Suppressor macrophage treated with lipopolysaccharide for 4 hours (primary cell): ENCODE measurements around the gene METTL2B.
"Not testable (repeated sequence)": the region's sequence is repeated elsewhere in the genome, so short reads cannot be mapped to it uniquely, and the experiment has no call there.

Experiments used
- DNase-seq: peaks from one replicate; pipeline ENCODE4 v3.0.0-alpha.2; 2020

METTL2B gene

DNA sequence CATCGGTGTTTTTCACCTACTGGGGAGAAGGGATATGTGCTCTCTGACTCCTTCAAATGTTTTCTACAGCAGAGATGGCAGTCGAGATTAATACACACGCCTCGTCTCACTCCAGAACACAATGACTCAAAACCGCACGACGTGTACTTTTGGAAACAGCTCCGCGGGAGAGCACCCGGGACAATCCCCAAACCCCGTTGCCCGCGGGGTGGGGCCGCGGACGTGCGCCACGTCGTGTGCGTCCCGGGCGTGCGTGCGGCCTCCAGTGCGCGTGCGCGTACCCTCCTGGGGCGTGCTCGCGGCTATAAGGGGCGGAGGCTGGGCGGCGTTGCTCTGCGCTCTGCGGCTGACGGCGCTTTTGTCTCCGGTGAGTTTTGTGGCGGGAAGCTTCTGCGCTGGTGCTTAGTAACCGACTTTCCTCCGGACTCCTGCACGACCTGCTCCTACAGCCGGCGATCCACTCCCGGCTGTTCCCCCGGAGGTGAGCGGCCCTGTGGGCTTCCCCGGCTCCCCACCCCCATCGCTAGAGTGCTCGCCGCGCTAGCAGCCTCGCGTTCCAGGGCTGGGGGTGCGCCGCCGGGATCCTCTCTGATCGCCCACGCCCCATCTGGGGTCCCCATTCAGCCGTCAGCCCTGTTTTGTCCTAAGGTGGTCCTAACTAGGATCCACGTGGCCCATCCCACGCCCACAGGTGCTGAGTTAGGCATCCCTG, 20.8 kb upstream of the METTL2B start, which contains the start of gene HILPDA:
Gene HILPDA, plus strand, starts transcription at position 336 of the 712 bp plus-strand sequence. CDS start 1,391 bp downstream, outside the sequence.
- DNase-seq, result peak; percentile 99

DNA sequence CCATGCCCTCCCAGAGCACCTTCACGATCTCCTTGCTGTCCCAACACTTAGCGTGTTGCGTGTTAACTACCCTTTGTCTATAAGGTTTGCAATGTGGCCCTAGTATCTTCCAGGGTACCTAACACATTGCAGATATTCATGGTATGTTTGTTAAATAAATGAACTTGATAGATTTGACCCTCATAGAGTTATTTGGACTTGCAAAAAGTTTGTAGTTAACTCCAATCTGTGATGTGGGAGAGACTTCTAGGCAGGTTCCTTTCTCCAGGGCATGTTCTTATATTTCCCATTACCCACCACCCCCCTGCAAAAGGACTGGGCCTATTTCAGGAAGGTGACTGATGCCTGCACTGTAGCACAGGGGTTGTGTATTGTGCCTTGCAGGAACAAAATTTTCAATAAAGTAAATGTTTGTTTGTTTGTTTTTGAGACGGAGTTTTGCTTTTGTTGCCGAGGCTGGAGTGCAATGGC, 20.3 kb upstream of the METTL2B start:
- DNase-seq, result no peak

DNA sequence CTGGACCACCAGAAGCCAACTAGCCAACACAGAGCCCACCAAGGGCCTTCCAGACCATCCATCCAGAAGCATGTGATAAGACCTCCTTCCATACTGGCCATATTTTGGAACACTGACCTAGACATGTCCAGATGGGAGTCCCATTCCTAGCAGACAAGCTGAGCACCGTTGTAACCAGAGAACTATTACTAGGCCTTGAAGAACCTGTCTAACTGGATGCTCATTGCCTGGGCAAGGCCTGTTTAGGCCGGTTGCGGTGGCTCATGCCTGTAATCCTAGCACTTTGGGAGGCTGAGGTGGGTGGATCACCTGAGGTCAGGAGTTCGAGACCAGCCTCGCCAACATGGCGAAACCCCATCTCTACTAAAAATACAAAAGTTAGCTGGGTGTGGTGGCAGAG, 19.2 kb upstream of the METTL2B start:
- DNase-seq, result not testable (repeated sequence)

DNA sequence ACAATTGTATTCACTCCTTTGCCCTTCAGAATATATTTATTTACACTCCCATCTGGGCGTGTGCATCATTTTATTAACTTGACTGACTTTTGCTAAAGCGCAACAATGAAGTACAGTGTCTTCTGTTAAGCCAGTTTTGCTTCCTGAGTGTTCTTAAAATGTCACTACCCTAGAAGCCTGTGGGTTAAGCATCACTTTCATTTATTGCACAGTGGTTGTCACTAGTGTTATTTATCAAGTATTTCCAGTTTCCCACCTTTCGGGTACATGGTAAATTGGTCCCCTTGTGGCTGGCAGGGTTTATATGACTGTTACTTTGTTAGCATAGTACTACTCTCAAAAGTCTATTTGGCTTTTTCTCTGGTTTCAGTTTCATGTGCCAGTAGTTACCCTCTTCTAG, 17.6 kb upstream of the METTL2B start:
- no peak for DNase-seq

DNA sequence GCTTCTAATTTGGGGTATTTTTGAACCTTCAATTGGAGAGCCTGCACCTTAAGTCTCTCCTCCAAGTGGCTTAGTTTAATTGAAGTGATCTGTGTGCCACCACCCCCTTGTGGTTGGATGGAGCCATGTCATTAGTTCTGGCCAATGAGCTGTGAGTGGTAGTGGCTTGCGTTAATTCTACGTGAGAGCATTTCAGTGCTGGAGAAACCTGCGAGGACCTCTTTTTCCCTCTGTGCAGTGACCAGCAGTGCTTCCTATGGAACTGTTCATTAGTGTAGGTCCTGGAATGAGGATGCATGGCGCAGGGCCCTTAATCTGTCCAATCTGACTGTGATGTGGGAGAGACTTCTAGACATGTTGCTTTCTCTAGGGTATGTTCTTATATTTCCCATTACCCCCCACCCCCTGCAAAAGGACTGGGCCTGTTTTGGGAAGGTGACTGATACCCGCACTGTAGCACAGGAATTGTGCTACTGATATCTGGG, 17.1 kb upstream of the METTL2B start:
- peak; percentile 76 for DNase-seq

DNA sequence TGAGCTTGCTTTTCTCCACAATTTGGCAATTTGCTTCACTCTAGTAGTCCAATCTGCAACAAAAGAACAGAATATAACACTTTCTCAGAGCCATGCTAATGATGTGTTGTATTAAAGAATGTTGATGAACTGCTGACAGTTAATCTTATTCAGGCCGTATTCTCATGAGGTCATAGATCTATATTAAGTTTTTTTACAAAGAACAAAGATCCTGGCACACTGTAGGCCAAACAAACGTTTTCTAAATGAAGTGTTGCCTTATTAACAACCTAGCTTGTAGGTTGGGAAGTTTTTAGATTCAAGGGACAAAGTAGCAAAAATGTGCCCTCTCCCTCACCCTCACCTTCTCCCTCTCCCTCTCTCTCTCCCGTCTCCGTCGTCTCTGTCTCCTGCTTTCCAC, 14.1 kb upstream of the METTL2B start:
- DNase-seq, result no peak

DNA sequence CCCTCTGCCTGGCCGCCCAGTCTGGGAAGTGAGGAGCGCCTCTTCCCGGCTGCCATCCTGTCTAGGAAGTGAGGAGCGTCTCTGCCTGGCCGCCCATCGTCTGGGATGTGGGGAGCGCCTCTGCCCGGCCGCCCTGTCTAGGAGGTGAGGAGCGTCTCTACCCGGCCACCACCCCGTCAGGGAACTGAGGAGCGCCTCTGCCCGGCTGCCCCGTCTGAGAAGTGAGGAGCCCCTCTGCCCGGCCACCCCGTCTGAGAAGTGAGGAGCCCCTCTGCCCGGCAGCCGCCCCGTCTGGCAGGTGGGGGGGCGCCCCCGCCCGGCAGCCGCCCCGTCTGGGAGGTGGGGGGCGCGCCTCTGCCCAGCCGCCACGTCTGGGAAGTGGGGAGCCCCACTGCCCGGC, 13.2 kb upstream of the METTL2B start:
- not testable (repeated sequence) for DNase-seq

DNA sequence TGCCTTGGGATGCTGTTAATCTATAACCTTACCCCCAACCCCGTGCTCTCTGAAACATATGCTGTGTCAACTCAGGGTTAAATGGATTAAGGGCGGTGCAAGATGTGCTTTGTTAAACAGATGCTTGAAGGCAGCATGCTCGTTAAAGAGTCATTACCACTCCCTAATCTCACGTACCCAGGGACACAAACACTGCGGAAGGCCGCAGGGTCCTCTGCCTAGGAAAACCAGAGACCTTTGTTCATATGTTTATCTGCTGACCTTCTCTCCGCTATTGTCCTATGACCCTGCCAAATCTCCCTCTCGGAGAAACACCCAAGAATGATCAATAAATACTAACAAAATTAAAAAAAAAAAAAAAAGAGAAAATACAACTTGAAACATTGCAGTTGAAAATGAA, 12.6 kb upstream of the METTL2B start:
- DNase-seq, result not testable (repeated sequence)

DNA sequence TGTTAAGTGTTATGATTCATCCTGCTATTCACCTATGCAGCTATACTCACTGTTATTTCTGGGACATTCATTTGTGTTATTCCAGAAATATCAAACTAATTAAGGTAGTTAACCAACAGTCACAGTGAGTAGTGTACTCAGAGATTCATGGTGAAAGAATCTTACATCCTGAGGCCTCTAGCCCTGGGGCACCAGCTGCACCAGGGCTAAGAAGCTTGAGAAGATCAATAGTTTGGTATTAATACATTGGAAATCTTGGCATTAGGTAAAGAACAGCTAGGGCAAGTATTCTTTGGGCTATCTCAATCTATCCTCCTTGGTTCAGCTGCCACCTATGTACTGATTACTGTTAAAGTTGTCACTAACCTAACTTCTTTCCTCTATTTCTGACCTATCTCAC, 9.7 kb upstream of the METTL2B start:
- not testable (repeated sequence) for DNase-seq

DNA sequence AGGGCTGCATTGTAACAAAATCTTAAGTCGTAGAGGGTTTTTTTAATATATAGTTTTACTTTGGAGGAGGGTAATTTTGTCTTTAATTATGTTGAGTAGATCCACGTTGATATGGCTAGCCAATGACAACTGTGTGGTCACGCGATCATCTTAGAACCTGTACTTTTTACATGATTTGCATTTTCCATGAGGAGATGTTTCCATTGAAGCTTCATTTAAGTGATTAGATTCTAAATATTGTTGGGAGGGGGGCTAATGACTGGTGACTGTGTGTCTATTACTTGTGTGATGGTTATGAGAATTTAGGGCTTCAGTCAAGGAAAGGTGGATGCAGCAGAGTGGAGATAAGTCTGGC, 765 bp downstream of the METTL2B start:
- DNase-seq, result not testable (repeated sequence)

DNA sequence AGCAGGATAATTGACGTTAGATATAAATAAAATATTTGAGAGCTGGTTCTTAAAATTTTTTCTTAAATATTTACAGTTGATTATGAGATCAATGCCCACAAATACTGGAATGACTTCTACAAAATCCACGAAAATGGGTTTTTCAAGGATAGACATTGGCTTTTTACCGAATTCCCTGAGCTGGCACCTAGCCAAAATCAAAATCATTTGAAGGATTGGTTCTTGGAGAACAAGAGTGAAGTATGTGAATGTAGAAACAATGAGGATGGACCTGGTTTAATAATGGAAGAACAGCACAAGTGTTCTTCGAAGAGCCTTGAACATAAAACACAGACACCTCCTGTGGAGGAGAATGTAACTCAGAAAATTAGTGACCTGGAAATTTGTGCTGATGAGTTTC, 2.5 kb downstream of the METTL2B start:
- DNase-seq, result not testable (repeated sequence)

DNA sequence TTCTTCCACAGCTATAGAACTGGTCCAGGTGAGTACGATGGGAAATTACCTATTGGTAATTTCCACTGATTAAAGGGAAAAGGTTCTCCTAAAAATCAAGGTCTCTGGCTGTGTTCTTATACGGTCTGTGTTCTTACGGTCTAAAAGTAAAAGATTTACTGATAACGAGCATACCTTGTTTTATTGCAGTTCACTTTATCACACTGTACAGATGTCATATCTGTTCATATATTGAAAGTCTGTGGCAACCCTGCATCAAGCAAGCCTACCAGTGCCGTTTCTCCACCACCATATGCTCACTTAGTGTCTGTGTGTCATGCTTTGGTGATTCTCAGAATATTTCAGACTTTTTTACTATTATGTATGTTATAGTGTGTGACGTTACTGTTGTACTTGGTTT, 11.6 kb downstream of the METTL2B start:
- not testable (repeated sequence) for DNase-seq

DNA sequence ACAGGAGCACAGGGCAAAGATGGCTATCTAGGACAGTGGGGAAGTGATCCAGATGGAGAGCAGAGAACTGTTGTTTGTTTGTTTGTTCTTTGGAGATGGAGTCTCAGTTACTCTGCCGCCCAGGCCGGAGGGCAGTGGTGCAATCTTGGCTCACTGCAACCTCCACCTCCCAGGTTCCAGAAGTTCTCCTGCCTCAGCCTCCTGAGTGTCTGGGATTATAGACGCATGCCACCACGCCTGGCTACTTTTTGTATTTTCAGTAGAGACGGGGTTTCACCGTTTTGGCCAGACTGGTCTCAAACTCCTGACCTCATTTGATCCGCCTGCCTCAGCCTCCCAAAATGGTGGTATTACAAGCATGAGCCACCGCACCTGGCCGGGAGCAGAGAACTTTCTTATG, 20.9 kb downstream of the METTL2B start:
- DNase-seq, result no peak

DNA sequence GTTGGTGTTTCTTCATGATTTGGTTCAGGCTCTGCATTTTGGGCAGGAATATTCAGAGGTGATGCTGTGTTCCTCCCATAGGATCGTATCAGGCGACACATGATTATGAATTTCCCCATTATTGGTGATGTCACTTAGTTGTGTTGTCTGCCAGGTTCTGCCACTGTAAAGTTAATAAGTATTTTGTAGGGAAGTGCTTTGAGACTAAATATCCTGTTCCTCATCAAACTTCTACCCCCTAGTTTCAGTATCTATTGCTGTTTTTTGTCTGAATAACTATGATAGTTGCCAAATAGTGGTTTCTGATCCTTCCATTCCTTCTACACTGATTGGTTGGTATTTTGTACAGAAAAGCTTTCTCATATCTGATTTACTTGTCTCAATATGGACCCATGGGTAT, 28.9 kb downstream of the METTL2B start:
- peak; percentile 32 for DNase-seq

DNA sequence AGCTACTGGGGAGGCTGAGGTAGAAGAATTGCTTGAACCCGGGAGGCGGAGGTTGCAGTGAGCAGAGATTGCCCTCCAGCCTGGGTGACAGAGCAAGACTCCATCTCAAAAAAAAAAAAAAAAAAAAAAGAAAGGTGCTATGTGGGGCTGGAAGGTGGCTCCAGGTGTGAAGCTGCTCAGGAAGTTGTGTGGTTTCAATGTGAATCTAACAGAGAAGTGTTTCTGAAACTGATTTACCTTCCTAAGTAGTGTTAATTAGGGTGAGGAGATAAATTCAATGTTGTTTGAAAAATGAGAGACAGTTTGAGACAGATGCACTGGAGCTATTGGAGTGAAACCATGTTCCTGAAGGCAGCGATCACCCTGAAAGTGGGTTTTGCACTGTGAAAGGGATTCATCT, 30.3 kb downstream of the METTL2B start:
- DNase-seq, result not testable (repeated sequence)

DNA sequence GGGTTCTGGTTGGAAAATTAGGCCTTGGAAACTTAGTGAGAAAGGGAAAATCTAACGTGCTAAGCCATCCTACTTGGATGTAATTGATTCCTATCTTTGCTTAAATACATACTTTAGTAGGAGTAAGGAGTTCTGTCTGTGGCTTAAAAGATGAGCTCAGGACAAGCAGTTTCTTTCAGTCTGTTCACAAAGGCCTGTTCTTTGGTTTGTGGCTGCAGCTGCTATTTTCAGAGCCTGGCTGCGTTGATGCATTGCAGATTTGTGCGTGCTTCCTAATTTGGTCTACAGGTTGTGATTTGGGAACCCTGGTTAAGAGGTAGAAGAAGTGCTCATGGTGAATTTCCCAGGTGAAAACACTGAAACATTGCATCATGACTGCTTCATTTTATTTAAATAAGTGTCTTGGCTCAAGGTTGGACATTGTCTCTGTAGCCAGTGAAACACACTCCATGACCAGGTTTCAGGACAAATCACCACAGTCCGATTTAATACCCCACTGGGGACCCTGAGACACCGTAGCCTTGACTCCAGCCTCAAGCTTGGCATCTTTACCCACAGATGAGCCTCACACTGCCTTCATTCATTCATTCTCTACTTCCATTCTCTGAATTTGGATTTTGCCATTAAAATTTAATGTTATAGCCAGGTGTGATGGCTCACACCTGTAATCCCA, 30.9 kb downstream of the METTL2B start:
- not testable (repeated sequence) for DNase-seq

DNA sequence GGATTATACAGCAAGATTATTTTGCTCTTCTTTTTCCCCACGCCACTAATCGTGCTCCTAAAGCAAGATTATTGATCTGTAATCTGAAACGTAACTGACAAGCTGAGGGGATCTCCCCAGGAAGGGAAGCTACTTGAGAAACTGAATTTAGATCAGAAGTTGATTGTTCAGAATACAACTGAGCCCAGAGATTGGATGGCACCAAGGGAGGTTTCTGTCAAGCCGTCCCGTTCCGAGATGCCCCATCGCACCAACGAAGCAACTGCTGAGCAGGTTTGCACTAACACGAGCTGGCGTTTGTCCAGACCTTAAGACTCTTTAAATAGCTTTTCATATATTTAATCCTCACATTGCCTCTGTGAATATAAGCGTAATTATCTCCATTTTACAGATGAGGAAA, 35.1 kb downstream of the METTL2B start:
- DNase-seq, result not testable (repeated sequence)

DNA sequence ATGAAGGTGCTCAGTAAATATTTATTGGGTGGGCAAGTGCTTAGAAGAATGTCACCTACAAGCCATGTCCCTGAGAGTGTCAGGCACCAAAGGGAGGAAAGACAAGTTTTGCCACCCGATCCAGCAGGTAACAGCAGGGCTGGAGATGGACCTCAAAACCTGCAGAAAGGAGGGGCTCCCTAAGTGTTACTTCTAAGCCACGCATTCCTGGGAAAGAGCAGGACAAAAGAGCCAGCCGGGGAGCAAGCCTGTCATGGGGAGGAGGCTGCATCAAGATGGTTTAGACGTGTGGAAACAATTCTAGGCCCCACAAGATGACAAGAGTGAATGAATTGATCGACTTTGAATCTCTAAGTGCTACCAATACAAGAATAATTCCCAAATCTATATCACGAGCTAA, 38.7 kb downstream of the METTL2B start:
- DNase-seq, result not testable (repeated sequence)

DNA sequence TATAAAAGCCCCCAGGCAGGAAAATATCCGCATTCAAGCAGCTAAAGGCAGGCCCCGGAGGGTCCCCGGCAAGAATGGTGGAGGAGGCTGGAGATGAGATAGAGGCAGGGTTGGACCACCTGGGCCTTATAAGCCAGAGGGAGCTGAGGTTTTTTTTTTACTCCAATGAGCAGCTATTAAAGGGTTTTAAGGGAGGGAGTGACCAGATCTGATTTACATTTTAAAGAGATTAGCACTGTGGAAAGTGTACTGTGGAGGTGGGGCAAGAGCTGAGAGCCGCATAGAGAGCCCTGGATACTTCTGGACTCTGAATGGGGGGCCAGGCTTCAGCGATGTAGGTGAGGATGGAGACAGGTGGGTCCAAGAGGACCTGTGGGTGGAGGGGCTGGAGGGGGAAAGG, 40.5 kb downstream of the METTL2B start:
- not testable (repeated sequence) for DNase-seq

DNA sequence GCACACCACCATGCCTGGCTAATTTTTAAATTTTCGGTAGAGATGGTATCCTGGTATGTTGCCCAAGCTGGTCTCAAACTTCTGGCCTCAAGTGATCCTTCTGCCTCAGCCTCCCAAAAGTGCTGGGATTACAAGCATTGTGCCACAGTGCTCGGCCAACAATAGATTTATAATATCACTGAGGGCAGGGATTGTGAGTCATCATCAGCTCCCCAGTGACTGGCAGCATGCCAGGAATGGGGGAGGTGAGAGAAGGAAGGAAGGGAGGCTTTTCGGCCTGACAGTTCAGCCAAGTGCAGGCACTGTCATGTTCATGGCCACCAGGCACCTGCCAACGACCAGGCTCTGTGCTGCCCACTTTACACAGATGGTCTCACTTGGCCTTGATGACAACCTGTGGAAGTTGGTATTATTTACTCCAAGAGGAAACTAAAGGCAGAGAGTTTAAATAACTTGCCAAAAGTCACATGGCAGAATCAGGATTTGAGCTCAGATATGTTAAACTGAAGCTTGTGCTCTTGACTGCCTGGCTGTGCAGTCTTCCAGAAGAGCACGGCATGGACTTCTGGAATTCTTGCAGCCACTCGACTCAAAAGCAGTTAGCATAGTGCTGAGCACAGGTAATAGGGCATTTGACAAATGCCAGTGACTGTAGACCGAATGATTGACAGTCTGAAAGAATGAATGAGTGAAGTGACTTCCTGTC, 46.8 kb downstream of the METTL2B start:
- DNase-seq, result peak; percentile 86

DNA sequence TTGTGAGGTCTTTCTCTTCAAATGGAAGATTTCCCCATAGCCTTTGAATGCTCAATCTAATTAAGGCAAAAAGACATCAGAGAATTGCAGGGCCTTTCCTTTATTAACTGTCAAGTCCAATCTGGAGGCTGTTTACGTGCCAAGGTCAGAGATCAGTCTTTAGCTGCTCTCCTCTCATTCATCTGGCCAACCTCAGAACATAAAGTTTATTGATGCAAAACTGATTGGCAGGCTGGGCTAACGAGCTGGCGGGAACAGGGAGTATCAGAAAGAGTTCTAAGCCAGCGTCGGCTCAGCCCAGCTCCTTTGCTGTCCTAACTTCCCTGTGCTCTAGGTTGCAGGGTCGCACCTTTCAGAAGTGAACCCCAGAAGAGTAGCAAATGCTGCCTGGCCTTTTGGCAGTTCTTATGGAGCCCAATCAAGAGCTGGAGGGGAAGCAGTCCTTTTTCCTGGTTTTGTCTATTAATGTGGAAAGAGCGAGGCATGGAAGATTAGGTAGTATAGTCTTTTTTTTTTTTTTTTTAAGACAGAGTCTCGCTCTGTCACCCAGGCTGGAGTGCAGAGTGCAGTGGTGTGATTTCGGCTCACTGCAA, 47.5 kb downstream of the METTL2B start:
- not testable (repeated sequence) for DNase-seq

DNA sequence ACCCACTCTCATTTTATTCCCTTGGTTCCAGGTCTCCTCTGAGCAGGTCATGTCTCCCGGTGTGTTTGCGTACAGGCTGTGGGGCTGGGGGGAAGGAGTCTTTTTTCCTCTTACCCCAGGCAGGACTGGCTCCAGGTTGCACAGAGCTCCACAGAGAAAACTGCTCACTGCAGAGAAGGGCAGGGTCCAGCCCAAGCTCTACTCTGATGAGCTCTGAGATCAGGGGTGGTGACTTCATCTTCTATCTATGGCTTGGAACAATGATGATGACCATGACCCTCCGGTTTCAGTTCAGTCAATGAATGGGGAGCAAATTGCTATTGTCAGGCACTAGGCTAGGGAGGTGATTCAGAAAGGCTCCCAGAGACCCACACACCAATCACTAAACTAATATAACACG, 49.0 kb downstream of the METTL2B start:
- peak; percentile 61 for DNase-seq

DNA sequence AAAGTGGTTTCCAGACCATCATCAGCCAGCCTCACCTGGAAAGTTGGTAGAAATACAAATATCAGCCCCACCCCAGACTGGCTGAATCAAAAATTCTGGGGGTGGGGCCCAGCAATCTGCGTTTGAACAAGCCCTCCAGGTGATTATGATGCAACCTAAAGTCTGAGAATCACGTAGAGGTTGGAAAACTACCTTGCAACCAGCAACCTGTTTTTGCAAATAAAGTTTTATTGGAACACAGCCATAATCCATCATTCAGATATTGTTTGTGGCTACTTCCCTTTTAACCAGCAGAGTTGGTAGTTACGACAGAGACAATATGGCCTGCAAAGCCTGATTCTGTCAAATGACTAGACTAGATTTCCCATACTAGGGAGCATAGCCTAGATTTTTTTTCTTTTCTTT, 49.5 kb downstream of the METTL2B start:
- peak; percentile 33 for DNase-seq
